Posterior cingulate gyrus (tissue), 11 donors: Measurements from ENCODE around the gene MRPL21.

Source experiments
- DNase-seq, 10 donors: peaks; one replicate each; pipeline versions ENCODE4 v3.0.0 to v3.0.0-alpha.2; 2020 to 2021; ENCODE audit warnings: mixed read lengths in 3 of 10
- intact Hi-C: fragments of 100-400 bp; cut with DNase I; formaldehyde crosslinking; loops from one replicate; pipeline ENCODE4 v1.15.1; 2023

MRPL21 gene

GRCh38 chr11:68844801-68845200, 58.8 kb downstream of the MRPL21 start:
- intact Hi-C loops = no loop called here
- DNase-seq = no peak

GRCh38 chr11:68844376-68844775, 59.3 kb downstream of the MRPL21 start:
- intact Hi-C loops = no loop called here
- no peak for DNase-seq

- intact Hi-C loops = no loop called here
These were observed 59.8 kb downstream of the MRPL21 start for GRCh38 chr11:68843703-68844312.

GRCh38 chr11:68843052-68843561, 60.5 kb downstream of the MRPL21 start:
- intact Hi-C loops = no loop called here
- DNase-seq = no peak

More at GRCh38 chr11:68843703-68844312, 59.8 kb downstream of the MRPL21 start:
- DNase-seq = peak in 2 of 10 donors; percentile 47 to 89

- no peak for DNase-seq
- intact Hi-C loops = no loop called here
These were observed 61.1 kb downstream of the MRPL21 start for GRCh38 chr11:68842427-68843051.

GRCh38 chr11:68841718-68842426, 61.8 kb downstream of the MRPL21 start, which contains the start of gene CPT1A:
Gene CPT1A, minus strand, starts transcription at chr11:68841916. Its CDS starts 26,442 bp downstream, at chr11:68815474.
- peak in 9 of 10 donors; percentile 16 to 94 (median 52) for DNase-seq
- intact Hi-C loops = no loop called here
